Transverse colon (tissue), 4 donors: ENCODE results near the gene CYB561. TPM values are rescaled to one million over a fixed set of nuclear protein-coding genes. Genes with fewer than 3 reads are reported as not detected.

ENCODE experiments used
- DNase-seq: peaks from one replicate; pipeline ENCODE4 v3.0.0-alpha.2; 2019
- H3K27ac ChIP-seq, 4 donors: fragments of 200-600 bp; sonication (generic); 2 replicates each; pipeline ENCODE4 v1.5.1; 2016 to 2018; ENCODE audit warnings: inconsistent platforms in 4 of 4
- H3K27me3 ChIP-seq: fragments of 200-600 bp; sonication (generic); 2 replicates; pipeline ENCODE4 v1.5.1; 2017; ENCODE audit warnings: inconsistent platforms
- H3K36me3 ChIP-seq, 4 donors: fragments of 200-600 bp; sonication (generic); 2 replicates each; pipeline ENCODE4 v1.5.1; 2017 to 2019; ENCODE audit warnings: inconsistent platforms in 4 of 4
- H3K4me1 ChIP-seq, 4 donors: fragments of 200-600 bp; sonication (generic); 2 replicates each; pipeline ENCODE4 v1.5.1; 2017 to 2020; ENCODE audit warnings: inconsistent platforms in 4 of 4
- H3K4me3 ChIP-seq, 4 donors: fragments of 200-600 bp; sonication (generic); 1 replicate in 1 of 4; 2 replicates in 3 of 4; pipeline versions ENCODE4 v1.5.1 to v1.6.1; 2017 to 2019; ENCODE audit warnings: inconsistent platforms in 4 of 4
- H3K9me3 ChIP-seq, 2 donors: fragments of 200-600 bp; sonication (generic); 2 replicates each; pipeline ENCODE4 v1.5.1; 2017 to 2019; ENCODE audit warnings: inconsistent platforms in 2 of 2
- CTCF ChIP-seq, 5 experiments: fragments of 200-600 bp in 3 of 5; fragments of 450-650 bp in 2 of 5; sonication (generic) in 3 of 5; IDR thresholded peaks; 1 replicate in 2 of 5; 2 replicates in 3 of 5; pipeline ENCODE4 v1.5.1; 2016 to 2017; ENCODE audit warnings: antibody characterized with exemption in 5 of 5, inconsistent platforms in 3 of 5, mild to moderate bottlenecking in 2 of 5, moderate library complexity in 1 of 5
- EP300 ChIP-seq: sonication (generic); formaldehyde crosslinking; IDR thresholded peaks from one replicate; pipeline ENCODE4 v1.6.1; 2017; ENCODE audit warnings: antibody characterized with exemption, low read depth
- POLR2A ChIP-seq: fragments of 450-650 bp; IDR thresholded peaks from one replicate; pipeline ENCODE4 v1.6.1; 2016; ENCODE audit warnings: antibody characterized with exemption, mild to moderate bottlenecking, moderate library complexity
- POLR2AphosphoS5 ChIP-seq, 3 donors: sonication (generic); formaldehyde crosslinking; IDR thresholded peaks; one replicate each; pipeline ENCODE4 v1.6.1; 2016; ENCODE audit warnings: antibody characterized with exemption in 3 of 3
- WGBS, 2 donors: methylation state at CpG; one replicate each; pipeline ENCODE4 v1.1.5; 2018; ENCODE audit warnings: low coverage in 1 of 2; 5-methylcytosine and 5-hydroxymethylcytosine counted together
- in situ Hi-C, 4 donors: fragments of 200-750 bp; cut with MboI; loops; one replicate each; pipeline versions ENCODE4 v1.15.0 to v1.15.1; 2017; ENCODE audit warnings: low sequenced_read_pairs in 3 of 4, low pct_ligation_motif_present in 1 of 4, low pct_unique_long_range_greater_than_20kb in 1 of 4
- intact Hi-C: fragments of 100-400 bp; cut with DNase I; formaldehyde crosslinking; loops from one replicate; pipeline ENCODE4 v1.15.1; 2023; ENCODE audit warnings: low total_unique reads
- total RNA-seq, 4 donors: library from RNA; depleted of rRNA; stranded (reverse); fragments of >200 nt; gene quantifications; one replicate each; pipeline ENCODE4 v1.1.0, GENCODE V29; 2016

CYB561 gene
- total RNA-seq, 4 donors from 2014 or later = 52.6 to 315 (median 68.5) TPM

- Histone ChIP-seq H3K27ac (no peak overlapping the region), H3K4me1 (peaks cover 7 to 13% (median 10%) of the 10 kb centered on the region in 4 donors), H3K27me3 (no peaks in the 10 kb centered on the region), H3K36me3 (no peaks in the 10 kb centered on the region), H3K4me3 (no peak overlapping the region), H3K9me3 (no peaks in the 10 kb centered on the region)
- in situ Hi-C loops (no loop called here), intact Hi-C loops (no loop called here)
- 79 to 100% methylated on average over 1 to 13 of the region's 15 CpGs for WGBS, 2 donors
- TF ChIP-seq POLR2AphosphoS5 (IDR thresholded peaks at IDR 0.05) (no peak), POLR2A (no peak), CTCF (IDR thresholded peaks at IDR 0.05) (no peak), EP300 (no peak)
- DNase-seq = no peak
Measured at GRCh38 chr17:63452046-63452961, 6.2 kb upstream of the CYB561 start.

GRCh38 chr17:63451150-63451549 lies 5.0 kb upstream of the CYB561 start:
- DNase-seq = no peak
- no peak for TF ChIP-seq EP300
- intact Hi-C loops = no loop called here
- Histone ChIP-seq H3K36me3 (no peaks in the 10 kb centered on the region), H3K9me3 (no peaks in the 10 kb centered on the region), H3K27me3 (no peaks in the 10 kb centered on the region), H3K4me3 (no peak overlapping the region), H3K4me1 (peaks cover 12 to 21% (median 17%) of the 10 kb centered on the region in 4 donors), H3K27ac (no peak overlapping the region)
- in situ Hi-C loops = no loop called here
- 96% methylated on average over 11 of the region's 11 CpGs; no CpG with 5 or more reads in 1 of the 2 donors for WGBS, 2 donors

- no peaks in the 10 kb centered on the region for H3K27me3 ChIP-seq
- WGBS, 2 donors = 56% methylated on average over 11 of the region's 11 CpGs; no CpG with 5 or more reads in 1 of the 2 donors
- no peak overlapping the region for H3K4me3 ChIP-seq
- no peaks in the 10 kb centered on the region for H3K36me3 ChIP-seq
- no peak for DNase-seq
- TF ChIP-seq POLR2AphosphoS5 (IDR thresholded peaks at IDR 0.05) (no peak), CTCF (IDR thresholded peaks at IDR 0.05) (no peak), POLR2A (no peak), EP300 (no peak)
- intact Hi-C loops = no loop called here
- H3K27ac ChIP-seq = no peak overlapping the region
- H3K9me3 ChIP-seq = no peaks in the 10 kb centered on the region
- in situ Hi-C loops = no loop called here
- H3K4me1 ChIP-seq = peaks cover 12 to 25% (median 19%) of the 10 kb centered on the region in 4 donors
Measured at GRCh38 chr17:63450551-63450950, 4.4 kb upstream of the CYB561 start.

GRCh38 chr17:63448655-63449054 lies 2.5 kb upstream of the CYB561 start:
- no peak for DNase-seq
- intact Hi-C loops = loop anchor here (10.0 kb wide), 1 partner anchor 86 kb away; no protein-coding TSS in a partner anchor
- no peaks in the 10 kb centered on the region for H3K9me3 ChIP-seq
- WGBS, 2 donors = 80 to 88% methylated on average over 1 to 3 of the region's 3 CpGs
- H3K27ac ChIP-seq = no peak overlapping the region
- no peaks in the 10 kb centered on the region for H3K36me3 ChIP-seq
- no peak overlapping the region for H3K4me3 ChIP-seq
- H3K27me3 ChIP-seq = no peaks in the 10 kb centered on the region
- in situ Hi-C loops = no loop called here
- H3K4me1 ChIP-seq = peaks cover 12 to 33% (median 26%) of the 10 kb centered on the region in 4 donors
- TF ChIP-seq POLR2A = no peak
- no peak for TF ChIP-seq CTCF (IDR thresholded peaks at IDR 0.05)
- TF ChIP-seq EP300 = no peak
- no peak for TF ChIP-seq POLR2AphosphoS5 (IDR thresholded peaks at IDR 0.05)
